Measurements from ENCODE around the gene RCL1. TPM values are rescaled to one million over a fixed set of nuclear protein-coding genes. Genes with fewer than 3 reads are reported as not detected.

The RCL1 gene
- total and polyA plus RNA-seq, 2 of the 13 experiments (the other 11 are each of a cell fraction or from before 2014, with no cell fraction given) = 22.3 to 31.6 TPM

- BruUV-seq (replicated peaks) = no TSS peak
- intact Hi-C loops (cut with micrococcal nuclease; ENCODE audit: unreplicated experiment) (loop anchor here (1.0 to 10.0 kb wide), 3 partner anchors 35 to 128 kb away; no protein-coding TSS in a partner anchor), in situ Hi-C loops (cut with HindIII; ENCODE audit: extremely low pct_ligation_motif_present, low pct_unique_long_range_greater_than_20kb) (no loop called here)
- ATAC-seq = no peak
- Histone ChIP-seq H4K20me1 (ENCODE audit: insufficient read depth, low read length) (peaks cover 12% of the 10 kb centered on the region), H3K4me1 (ENCODE audit: insufficient read depth, low read length) (peaks cover 45% of the 10 kb centered on the region), H3K79me2 (ENCODE audit: insufficient read depth, low read length) (peaks cover 84% of the 10 kb centered on the region), H2AFZ (ENCODE audit: low read length) (no peak overlapping the region), H3K9ac (ENCODE audit: insufficient read depth, low read depth, low read length) (no peak overlapping the region), H3K36me3 (replicated peaks in 1 of 2; ENCODE audit: control insufficient read depth in 1 of 2, insufficient read depth in 2 of 2, low read length in 2 of 2) (no peaks in the 10 kb centered on the region), H3K4me2 (ENCODE audit: low read depth, low read length) (no peak overlapping the region), H3K27ac (ENCODE audit: extremely low read length, insufficient read depth, low read length) (no peak overlapping the region), H3K9me3 (ENCODE audit: low read length) (no peaks in the 10 kb centered on the region), H3K4me3 (replicated peaks in 1 of 3; ENCODE audit: insufficient read depth in 1 of 3, low read depth in 2 of 3, low read length in 3 of 3) (no peak overlapping the region), H3K27me3 (ENCODE audit: control insufficient read depth in 1 of 2, insufficient read depth in 2 of 2, low read length in 2 of 2) (no peaks in the 10 kb centered on the region; a peak in 1 of 5 replicates)
- peak; percentile 43 for DNase-seq (ENCODE audit: low spot score)
- ChIA-PET POLR2A (interaction anchor here (1.4 to 2.0 kb wide), 2 partner anchors 42 to 57 kb away, joined by 3 to 8 read pairs; no protein-coding TSS in a partner anchor), CTCF (ENCODE audit: low intra/inter-chr PET ratio, low total read pairs) (interaction anchor here (1.6 kb wide), 1 partner anchor 38 kb away, joined by 5 read pairs; no protein-coding TSS in a partner anchor)
- 84% methylated on average over 4 of the region's 4 CpGs for WGBS (ENCODE audit: low lambda C conversion rate)
- FAIRE-seq = peak; percentile 76
- no peak for TF ChIP-seq ZNF775 (CRISPR knock-in tag; IDR thresholded peaks at IDR 0.05; ENCODE audit: borderline replicate concordance)
- no peak for TF ChIP-seq MZF1 (CRISPR knock-in tag; IDR thresholded peaks at IDR 0.05; ENCODE audit: borderline replicate concordance)
- TF ChIP-seq ZNF264 (CRISPR knock-in tag; IDR thresholded peaks at IDR 0.05) = no peak
- TF ChIP-seq MED8 (CRISPR knock-in tag; IDR thresholded peaks at IDR 0.05; ENCODE audit: insufficient replicate concordance) = no peak
- no peak for TF ChIP-seq FOXA3 (CRISPR knock-in tag; IDR thresholded peaks at IDR 0.05)
- no peak for TF ChIP-seq ZNF761 (CRISPR knock-in tag; conservative IDR thresholded peaks at IDR 0.05)
- no peak for TF ChIP-seq ZNF414 (CRISPR knock-in tag; IDR thresholded peaks at IDR 0.05)
- peak; percentile 67 for TF ChIP-seq SMC3 (IDR thresholded peaks at IDR 0.05; ENCODE audit: low read length)
- TF ChIP-seq HOXA7 (CRISPR knock-in tag; IDR thresholded peaks at IDR 0.05) = no peak
- no peak for TF ChIP-seq RXRA (CRISPR knock-in tag; IDR thresholded peaks at IDR 0.05)
- TF ChIP-seq, protein P1, sequence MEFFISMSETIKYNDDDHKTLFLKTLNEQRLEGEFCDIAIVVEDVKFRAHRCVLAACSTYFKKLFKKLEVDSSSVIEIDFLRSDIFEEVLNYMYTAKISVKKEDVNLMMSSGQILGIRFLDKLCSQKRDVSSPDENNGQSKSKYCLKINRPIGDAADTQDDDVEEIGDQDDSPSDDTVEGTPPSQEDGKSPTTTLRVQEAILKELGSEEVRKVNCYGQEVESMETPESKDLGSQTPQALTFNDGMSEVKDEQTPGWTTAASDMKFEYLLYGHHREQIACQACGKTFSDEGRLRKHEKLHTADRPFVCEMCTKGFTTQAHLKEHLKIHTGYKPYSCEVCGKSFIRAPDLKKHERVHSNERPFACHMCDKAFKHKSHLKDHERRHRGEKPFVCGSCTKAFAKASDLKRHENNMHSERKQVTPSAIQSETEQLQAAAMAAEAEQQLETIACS (CRISPR knock-in tag; IDR thresholded peaks at IDR 0.05) = no peak
- TF ChIP-seq ZMYM2 (CRISPR knock-in tag; IDR thresholded peaks at IDR 0.05) = no peak
- no peak for TF ChIP-seq MNT (IDR thresholded peaks at IDR 0.05)
- no peak for TF ChIP-seq JARID2 (CRISPR knock-in tag; IDR thresholded peaks at IDR 0.05; ENCODE audit: insufficient replicate concordance)
- TF ChIP-seq ZBTB8A (CRISPR knock-in tag; IDR thresholded peaks at IDR 0.05; ENCODE audit: borderline replicate concordance, low read depth) = no peak
- TF ChIP-seq STAG1 (CRISPR knock-in tag; IDR thresholded peaks at IDR 0.05) = peak; percentile 55
- peak; percentile 72 for TF ChIP-seq ZNF629 (CRISPR knock-in tag; conservative IDR thresholded peaks at IDR 0.05)
- no peak for TF ChIP-seq KMT2A (CRISPR knock-in tag; IDR thresholded peaks at IDR 0.05)
- no peak for TF ChIP-seq CHD4 (IDR thresholded peaks at IDR 0.05; ENCODE audit: borderline replicate concordance, low read length)
- no peak for TF ChIP-seq FOXC1 (CRISPR knock-in tag; IDR thresholded peaks at IDR 0.05; ENCODE audit: borderline replicate concordance)
- TF ChIP-seq ZNF350 (CRISPR knock-in tag; IDR thresholded peaks at IDR 0.05; ENCODE audit: borderline replicate concordance, low read depth) = no peak
- TF ChIP-seq RAD21 (CRISPR knock-in tag; IDR thresholded peaks at IDR 0.05) = peak; percentile 47; the same call in 1 of the 2 replicates
Observed at GRCh38 chr9:4796988-4797853, 4.5 kb downstream of the RCL1 start.

Measured in HepG2 (cell line).